ENCODE data around the gene CYBC1.

DNA sequence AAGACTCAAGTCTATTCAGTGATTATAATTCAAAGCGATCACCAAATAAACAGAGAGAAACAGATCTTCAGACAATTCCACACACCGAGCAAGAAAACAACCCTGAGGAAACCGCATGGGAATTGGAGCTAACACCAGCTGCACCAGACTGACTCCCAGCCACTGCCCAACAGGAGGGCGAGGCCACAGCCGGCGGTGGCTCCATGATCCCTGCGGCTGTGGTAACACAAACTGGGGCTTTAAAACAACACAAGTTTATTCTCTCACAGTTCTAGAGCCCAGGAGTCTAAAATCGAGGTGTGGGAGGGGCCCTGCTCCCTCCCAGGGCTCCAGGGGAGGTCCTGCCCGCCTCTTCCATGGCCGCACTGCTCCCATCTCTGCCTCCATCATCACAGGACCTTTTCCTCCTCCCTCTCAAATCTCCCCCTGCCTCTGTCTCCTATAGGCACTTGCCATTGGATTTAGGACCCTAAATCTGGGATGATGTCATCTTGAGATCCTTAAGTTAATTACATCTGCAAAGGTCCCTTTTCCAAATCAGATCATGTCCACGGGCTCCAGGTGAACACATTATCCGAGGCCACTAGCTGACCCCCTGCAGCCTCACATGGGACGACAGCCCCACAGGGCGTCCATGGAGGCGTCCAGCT lies 42.1 kb downstream of the CYBC1 start:
- TF ChIP-seq, protein P1, sequence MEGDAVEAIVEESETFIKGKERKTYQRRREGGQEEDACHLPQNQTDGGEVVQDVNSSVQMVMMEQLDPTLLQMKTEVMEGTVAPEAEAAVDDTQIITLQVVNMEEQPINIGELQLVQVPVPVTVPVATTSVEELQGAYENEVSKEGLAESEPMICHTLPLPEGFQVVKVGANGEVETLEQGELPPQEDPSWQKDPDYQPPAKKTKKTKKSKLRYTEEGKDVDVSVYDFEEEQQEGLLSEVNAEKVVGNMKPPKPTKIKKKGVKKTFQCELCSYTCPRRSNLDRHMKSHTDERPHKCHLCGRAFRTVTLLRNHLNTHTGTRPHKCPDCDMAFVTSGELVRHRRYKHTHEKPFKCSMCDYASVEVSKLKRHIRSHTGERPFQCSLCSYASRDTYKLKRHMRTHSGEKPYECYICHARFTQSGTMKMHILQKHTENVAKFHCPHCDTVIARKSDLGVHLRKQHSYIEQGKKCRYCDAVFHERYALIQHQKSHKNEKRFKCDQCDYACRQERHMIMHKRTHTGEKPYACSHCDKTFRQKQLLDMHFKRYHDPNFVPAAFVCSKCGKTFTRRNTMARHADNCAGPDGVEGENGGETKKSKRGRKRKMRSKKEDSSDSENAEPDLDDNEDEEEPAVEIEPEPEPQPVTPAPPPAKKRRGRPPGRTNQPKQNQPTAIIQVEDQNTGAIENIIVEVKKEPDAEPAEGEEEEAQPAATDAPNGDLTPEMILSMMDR (IDR thresholded peaks at IDR 0.05) = no peak
- TF ChIP-seq EZH2 (IDR thresholded peaks at IDR 0.05; ENCODE audit: borderline replicate concordance, insufficient read depth, low read depth, low read length, poor library complexity, severe bottlenecking) = no peak

All from B cell (primary cell).